GM18867 (cell line): ENCODE data around the gene SMIM24.

Experiments
- ATAC-seq: cut with Tn5 transposase; IDR thresholded peaks from one replicate; pipeline ENCODE4 v1.9.1; 2021; ENCODE audit warnings: mild to moderate bottlenecking, moderate library complexity; ENCODE audit not compliant: unreplicated experiment

Gene SMIM24

GRCh38 chr19:3476830-3477229 lies 3.5 kb downstream of the SMIM24 start:
- ATAC-seq, result no peak

- ATAC-seq, result no peak
These were observed 4.9 kb downstream of the SMIM24 start for GRCh38 chr19:3475449-3475848.

GRCh38 chr19:3474614-3475013 lies 5.7 kb downstream of the SMIM24 start:
- no peak for ATAC-seq

GRCh38 chr19:3474010-3474409 lies 6.3 kb downstream of the SMIM24 start:
- ATAC-seq, result no peak

GRCh38 chr19:3471954-3472655 lies 8.2 kb downstream of the SMIM24 start:
- no peak for ATAC-seq

GRCh38 chr19:3470500-3471128 lies 9.7 kb downstream of the SMIM24 start:
- no peak for ATAC-seq

- ATAC-seq, result no peak
These were observed 10.5 kb downstream of the SMIM24 start for GRCh38 chr19:3469638-3470499.

- ATAC-seq, result no peak
These were observed 12.1 kb downstream of the SMIM24 start for GRCh38 chr19:3468211-3468610.

GRCh38 chr19:3467437-3468198 lies 12.7 kb downstream of the SMIM24 start:
- ATAC-seq, result no peak

GRCh38 chr19:3466635-3467034 lies 13.7 kb downstream of the SMIM24 start:
- no peak for ATAC-seq

- no peak for ATAC-seq
These were observed 14.8 kb downstream of the SMIM24 start for GRCh38 chr19:3465552-3465951.

GRCh38 chr19:3464587-3465235 lies 15.6 kb downstream of the SMIM24 start:
- no peak for ATAC-seq

- ATAC-seq, result no peak
These were observed 16.4 kb downstream of the SMIM24 start for GRCh38 chr19:3463714-3464586.

GRCh38 chr19:3462991-3463713 lies 17.2 kb downstream of the SMIM24 start:
- no peak for ATAC-seq

- ATAC-seq, result no peak
These were observed 20.3 kb downstream of the SMIM24 start for GRCh38 chr19:3459965-3460582.

GRCh38 chr19:3459089-3459881 lies 21.0 kb downstream of the SMIM24 start:
- ATAC-seq, result no peak

- ATAC-seq, result no peak
These were observed 21.9 kb downstream of the SMIM24 start for GRCh38 chr19:3458229-3459088.
